OCI-LY3 (cell line): ENCODE measurements around the gene STUB1.
A peak's percentile ranks its signal among the peaks of the same experiment; 100 is the strongest.

Source experiments
- H2AFZ ChIP-seq: fragments of 200-600, 300-600 bp; shearing (Covaris generic); 2 replicates; pipeline ENCODE4 v1.6.0; 2014; ENCODE audit warnings: antibody characterized with exemption, low read depth, low read length
- H3K27ac ChIP-seq: fragments of 200-600, 300-600 bp; sonication (generic); 2 replicates; pipeline ENCODE4 v1.5.1; 2014; ENCODE audit warnings: mild to moderate bottlenecking, low read length, moderate library complexity, mixed read lengths
- H3K27me3 ChIP-seq: fragments of 200-600, 300-600 bp; sonication (generic); 2 replicates; pipeline ENCODE4 v1.6.1; 2014; ENCODE audit warnings: low read depth, low read length, mixed read lengths
- H3K36me3 ChIP-seq: fragments of 200-600, 300-600 bp; sonication (generic); replicated peaks from 2 replicates; pipeline ENCODE3; 2014; ENCODE audit warnings: low read depth, low read length, mixed read lengths
- H3K4me1 ChIP-seq: fragments of 300-600, 200-600 bp; sonication (generic); 2 replicates; pipeline ENCODE4 v1.6.1; 2014; ENCODE audit warnings: low read length, mixed read lengths
- H3K4me2 ChIP-seq: fragments of 200-600, 300-600 bp; sonication (generic); 2 replicates; pipeline ENCODE4 v1.6.1; 2014; ENCODE audit warnings: low read length, mixed read lengths
- H3K4me3 ChIP-seq: fragments of 300-600, 200-600 bp; sonication (generic); 2 replicates; pipeline ENCODE4 v1.5.1; 2014; ENCODE audit warnings: antibody characterized with exemption, mild to moderate bottlenecking, low read length, moderate library complexity
- H3K79me2 ChIP-seq: fragments of 300-600, 200-600 bp; shearing (Covaris generic); 2 replicates; pipeline ENCODE4 v1.6.1; 2014; ENCODE audit warnings: mild to moderate bottlenecking, low read length, mixed read lengths
- H3K9ac ChIP-seq: fragments of 300-600, 200-600 bp; shearing (Covaris generic); 2 replicates; pipeline ENCODE4 v1.6.0; 2014; ENCODE audit warnings: mild to moderate bottlenecking, low read length, moderate library complexity
- H3K9me3 ChIP-seq: fragments of 200-600, 300-600 bp; shearing (Covaris generic); 2 replicates; pipeline ENCODE4 v1.6.1; 2014; ENCODE audit warnings: low read length, mixed read lengths; ENCODE audit not compliant: insufficient read depth
- H4K20me1 ChIP-seq: fragments of 200-600, 300-600 bp; sonication (generic); 2 replicates; pipeline ENCODE4 v1.6.1; 2016; ENCODE audit warnings: low read length, mixed read lengths; ENCODE audit not compliant: insufficient read depth
- EZH2phosphoT487 ChIP-seq: fragments of 200-600 bp; shearing (Covaris generic); IDR thresholded peaks from 2 replicates; pipeline ENCODE4 v1.6.1; 2018; ENCODE audit warnings: antibody characterized with exemption, mixed run types, low read depth
- TF ChIP-seq, protein P1 (sequence below): fragments of 200-600, 300-600 bp; sonication (generic); IDR thresholded peaks from 2 replicates; pipeline ENCODE4 v1.5.1; 2014; ENCODE audit warnings: antibody characterized with exemption, low read length, low read depth

The STUB1 gene

GRCh38 chr16:638034-638543, 42.1 kb upstream of the STUB1 start:
- Histone ChIP-seq H3K27ac (no peak overlapping the region), H3K4me2 (no peak overlapping the region), H3K27me3 (no peaks in the 10 kb centered on the region), H3K9me3 (no peaks in the 10 kb centered on the region), H3K79me2 (peaks cover 30% of the 10 kb centered on the region), H2AFZ (no peak overlapping the region), H4K20me1 (peaks cover 10% of the 10 kb centered on the region; the same call in 1 of the 2 replicates), H3K9ac (no peak overlapping the region), H3K36me3 (peaks cover 14% of the 10 kb centered on the region), H3K4me1 (peaks cover 23% of the 10 kb centered on the region), H3K4me3 (no peak overlapping the region)
- TF ChIP-seq, protein P1, sequence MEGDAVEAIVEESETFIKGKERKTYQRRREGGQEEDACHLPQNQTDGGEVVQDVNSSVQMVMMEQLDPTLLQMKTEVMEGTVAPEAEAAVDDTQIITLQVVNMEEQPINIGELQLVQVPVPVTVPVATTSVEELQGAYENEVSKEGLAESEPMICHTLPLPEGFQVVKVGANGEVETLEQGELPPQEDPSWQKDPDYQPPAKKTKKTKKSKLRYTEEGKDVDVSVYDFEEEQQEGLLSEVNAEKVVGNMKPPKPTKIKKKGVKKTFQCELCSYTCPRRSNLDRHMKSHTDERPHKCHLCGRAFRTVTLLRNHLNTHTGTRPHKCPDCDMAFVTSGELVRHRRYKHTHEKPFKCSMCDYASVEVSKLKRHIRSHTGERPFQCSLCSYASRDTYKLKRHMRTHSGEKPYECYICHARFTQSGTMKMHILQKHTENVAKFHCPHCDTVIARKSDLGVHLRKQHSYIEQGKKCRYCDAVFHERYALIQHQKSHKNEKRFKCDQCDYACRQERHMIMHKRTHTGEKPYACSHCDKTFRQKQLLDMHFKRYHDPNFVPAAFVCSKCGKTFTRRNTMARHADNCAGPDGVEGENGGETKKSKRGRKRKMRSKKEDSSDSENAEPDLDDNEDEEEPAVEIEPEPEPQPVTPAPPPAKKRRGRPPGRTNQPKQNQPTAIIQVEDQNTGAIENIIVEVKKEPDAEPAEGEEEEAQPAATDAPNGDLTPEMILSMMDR, result no peak
- no peak for TF ChIP-seq EZH2phosphoT487

- Histone ChIP-seq H3K36me3 (peaks cover 13% of the 10 kb centered on the region), H3K27ac (no peak overlapping the region), H3K9me3 (no peaks in the 10 kb centered on the region), H3K4me2 (no peak overlapping the region), H3K4me1 (peaks cover 26% of the 10 kb centered on the region), H4K20me1 (peaks cover 10% of the 10 kb centered on the region; the same call in 1 of the 2 replicates), H3K27me3 (no peaks in the 10 kb centered on the region), H3K9ac (no peak overlapping the region), H2AFZ (no peak overlapping the region), H3K79me2 (peaks cover 38% of the 10 kb centered on the region), H3K4me3 (no peak overlapping the region)
- no peak for TF ChIP-seq EZH2phosphoT487
- TF ChIP-seq, protein P1, result no peak
Observed at GRCh38 chr16:638836-639235, 41.4 kb upstream of the STUB1 start.

DNA sequence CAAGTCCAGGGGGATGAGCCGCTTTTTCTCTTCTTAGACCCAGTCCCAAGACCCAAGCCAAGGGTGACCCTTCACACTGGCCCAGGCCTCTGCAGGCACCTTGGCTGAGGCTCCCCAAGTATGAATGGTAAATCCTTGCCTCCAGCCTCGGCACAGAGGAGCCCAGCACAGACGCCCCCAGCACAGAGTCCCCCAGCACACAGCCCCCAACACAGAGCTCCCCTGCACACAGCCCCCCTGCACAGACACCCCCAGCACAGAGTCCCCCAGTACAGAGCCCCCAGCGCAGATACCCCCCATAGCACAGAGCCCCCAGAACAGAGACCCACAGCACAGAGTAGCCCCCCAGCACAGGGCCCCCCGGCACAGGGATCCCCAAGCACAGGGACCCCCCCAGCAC, 39.6 kb upstream of the STUB1 start:
- peaks cover 3% of the 10 kb centered on the region for H3K36me3 ChIP-seq
- H3K4me1 ChIP-seq, result peaks cover 19% of the 10 kb centered on the region
- peaks cover 33% of the 10 kb centered on the region for H3K79me2 ChIP-seq
- H3K4me2 ChIP-seq, result peak overlapping the region; percentile 95
- no peaks in the 10 kb centered on the region for H4K20me1 ChIP-seq
- TF ChIP-seq EZH2phosphoT487, result no peak
- TF ChIP-seq, protein P1, result no peak
- H3K27ac ChIP-seq, result no peak overlapping the region
- peak overlapping the region; percentile 90; the same call in 1 of the 2 replicates for H3K9ac ChIP-seq
- peak overlapping the region; percentile 82 for H3K4me3 ChIP-seq
- no peaks in the 10 kb centered on the region for H3K9me3 ChIP-seq
- no peak overlapping the region for H2AFZ ChIP-seq
- no peaks in the 10 kb centered on the region for H3K27me3 ChIP-seq

GRCh38 chr16:641326-642188, 38.7 kb upstream of the STUB1 start, which contains the start of gene MCRIP2:
TSS of gene MCRIP2 (plus strand) at chr16:641828. CDS start at chr16:641992, 164 bp downstream.
- Histone ChIP-seq H3K79me2 (peaks cover 29% of the 10 kb centered on the region), H3K9ac (peak within 1 kb of the TSS; percentile 90), H3K27ac (peak within 1 kb of the TSS; percentile 55), H3K4me2 (peak within 1 kb of the TSS; percentile 95), H3K4me1 (peaks cover 19% of the 10 kb centered on the region), H3K4me3 (peak within 1 kb of the TSS; percentile 82), H3K27me3 (no peaks in the 10 kb centered on the region), H2AFZ (peak within 1 kb of the TSS; percentile 73; the same call in 1 of the 2 replicates), H3K36me3 (peaks cover 3% of the 10 kb centered on the region), H4K20me1 (peaks cover 7% of the 10 kb centered on the region; the same call in 1 of the 2 replicates), H3K9me3 (no peaks in the 10 kb centered on the region)
- TF ChIP-seq, protein P1, result no peak
- no peak for TF ChIP-seq EZH2phosphoT487
